Activated gamma-delta T cell treated with Interleukin-2 at 50 U/mL for 16 hours (primary cell): Measurements from ENCODE around the gene TRIM13.
"Not testable (repeated sequence)": the region's sequence is repeated elsewhere in the genome, so short reads cannot be mapped to it uniquely, and the experiment has no call there.

Experiments
- DNase-seq: peaks from one replicate; pipeline ENCODE4 v3.0.0-alpha.2; 2020

The TRIM13 gene, protein sequence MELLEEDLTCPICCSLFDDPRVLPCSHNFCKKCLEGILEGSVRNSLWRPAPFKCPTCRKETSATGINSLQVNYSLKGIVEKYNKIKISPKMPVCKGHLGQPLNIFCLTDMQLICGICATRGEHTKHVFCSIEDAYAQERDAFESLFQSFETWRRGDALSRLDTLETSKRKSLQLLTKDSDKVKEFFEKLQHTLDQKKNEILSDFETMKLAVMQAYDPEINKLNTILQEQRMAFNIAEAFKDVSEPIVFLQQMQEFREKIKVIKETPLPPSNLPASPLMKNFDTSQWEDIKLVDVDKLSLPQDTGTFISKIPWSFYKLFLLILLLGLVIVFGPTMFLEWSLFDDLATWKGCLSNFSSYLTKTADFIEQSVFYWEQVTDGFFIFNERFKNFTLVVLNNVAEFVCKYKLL

DNA sequence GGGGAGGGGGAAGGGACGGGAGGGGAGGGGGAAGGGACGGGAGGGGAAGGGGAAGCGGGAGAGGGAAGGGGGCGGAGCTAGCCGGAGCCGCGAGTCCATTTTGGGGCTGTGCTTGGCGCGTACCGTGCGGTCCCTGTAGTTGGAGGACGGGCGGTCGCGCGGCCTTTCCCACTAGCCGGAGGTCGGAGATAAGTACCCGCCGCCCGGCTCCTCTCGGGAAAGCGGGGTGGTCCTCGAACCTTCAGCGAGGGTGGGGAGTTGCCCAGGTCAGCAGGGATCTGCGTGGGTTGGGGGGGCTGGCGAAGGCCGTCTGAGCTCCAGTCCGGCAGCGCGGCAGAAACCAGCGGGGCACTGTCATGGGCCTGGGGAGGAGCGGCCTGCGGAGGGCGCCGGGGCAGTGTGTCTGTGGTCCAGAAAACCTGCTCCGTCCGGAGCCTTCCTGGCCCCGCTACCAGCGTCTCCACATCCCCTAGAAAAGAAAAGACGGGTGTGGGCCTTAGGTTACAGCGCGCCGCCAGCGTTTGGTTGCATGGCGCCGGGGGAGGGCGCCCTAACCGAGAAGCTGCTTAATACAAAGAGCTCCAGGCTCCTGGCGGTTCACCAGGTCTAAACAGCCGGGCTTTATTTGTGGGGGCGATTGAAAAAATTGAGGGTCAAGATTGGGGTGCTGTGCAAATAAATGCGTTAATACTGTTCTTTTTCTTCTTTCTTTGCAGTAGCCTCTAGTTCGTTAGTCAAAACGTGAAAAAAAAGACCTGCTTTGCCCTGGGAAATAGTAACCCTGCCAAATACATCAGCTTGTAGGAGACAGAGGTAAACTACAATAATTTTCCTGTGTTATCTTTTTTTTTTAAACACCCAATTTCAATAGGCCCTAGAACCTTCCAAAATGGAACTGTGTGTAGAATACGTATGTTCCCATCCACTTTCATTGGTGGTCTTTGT, at the start of gene TRIM13:
Gene TRIM13 (plus strand): TSS at position 92 of the 945 bp plus-strand sequence. CDS start 14,899 bp downstream, outside the sequence.
- peak; percentile 77 for DNase-seq

DNA sequence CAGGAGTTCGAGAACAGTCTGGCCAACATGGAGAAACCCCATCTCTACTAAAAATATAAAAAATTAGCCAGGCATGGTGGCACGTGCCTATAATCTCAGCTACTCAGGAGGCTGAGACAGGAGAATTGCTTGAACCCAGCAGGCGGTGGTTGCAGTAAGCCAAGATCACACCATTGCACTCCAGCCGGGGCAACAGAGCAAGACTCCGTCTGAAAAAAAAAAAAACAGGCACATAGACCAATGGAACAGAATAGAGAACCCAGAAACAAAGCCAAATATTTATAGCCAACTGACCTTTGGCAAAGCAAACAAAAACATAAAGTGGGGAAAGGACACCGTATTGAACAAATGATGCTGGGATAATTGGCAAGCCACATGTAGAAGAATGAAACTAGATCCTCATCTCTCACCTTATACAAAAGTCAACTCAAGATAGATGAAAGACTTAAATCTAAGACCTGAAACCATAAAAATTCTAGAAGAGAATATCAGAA, 48.0 kb upstream of the TRIM13 start:
- not testable (repeated sequence) for DNase-seq

DNA sequence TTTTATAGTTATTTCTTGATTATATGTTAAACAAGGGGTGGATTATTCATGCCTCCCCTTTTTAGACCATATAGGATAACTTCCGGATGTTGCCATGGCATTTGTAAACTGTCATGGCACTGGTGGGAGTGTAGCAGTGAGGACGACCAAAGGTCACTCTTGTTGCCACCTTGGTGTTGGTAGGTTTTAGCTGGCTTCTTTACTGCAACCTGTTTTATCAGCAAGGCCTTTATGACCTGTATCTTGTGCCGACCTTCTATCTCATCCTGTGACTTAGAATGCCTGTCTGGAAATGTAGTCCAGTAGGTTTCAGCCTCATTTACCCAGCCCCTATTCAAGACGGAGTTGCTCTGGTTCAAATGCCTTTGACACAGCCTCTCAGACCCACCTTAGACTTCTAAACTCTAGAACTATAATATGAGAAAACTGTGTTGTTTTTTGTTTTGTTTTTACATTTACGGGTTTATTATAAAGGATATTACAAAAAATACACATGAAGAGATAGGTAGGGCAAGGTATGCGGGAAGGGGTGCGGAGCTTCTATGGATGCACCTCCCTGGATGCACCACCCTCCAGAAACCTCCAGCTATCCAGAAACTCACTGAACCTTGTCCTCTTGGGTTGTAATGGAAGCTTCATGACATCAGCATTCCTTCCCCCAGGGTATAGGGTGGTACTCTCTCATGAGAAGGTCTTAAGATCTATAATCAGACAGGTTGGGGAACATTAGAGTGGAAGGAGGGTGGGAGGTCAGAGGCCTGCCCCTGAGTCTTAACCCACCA, 44.9 kb upstream of the TRIM13 start:
- no peak for DNase-seq

DNA sequence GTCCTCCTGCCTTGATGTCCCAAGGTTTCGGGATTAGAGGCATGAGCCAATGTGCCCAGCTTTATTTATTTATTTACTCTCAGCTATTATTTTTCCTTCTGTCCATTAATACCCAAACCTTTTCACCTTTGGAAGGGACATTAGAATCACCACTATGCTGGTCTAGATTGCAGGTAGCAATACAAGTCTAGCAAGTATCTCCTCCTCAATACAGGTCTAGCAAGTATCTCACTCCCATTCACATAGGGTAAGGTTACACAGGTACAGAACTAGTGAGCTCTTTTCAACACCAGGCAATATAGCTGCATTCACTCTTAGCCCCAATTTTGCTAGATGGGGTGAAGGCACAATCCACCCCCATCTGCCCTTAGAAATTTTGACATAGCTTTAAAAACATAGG, 43.3 kb upstream of the TRIM13 start:
- DNase-seq, result no peak

DNA sequence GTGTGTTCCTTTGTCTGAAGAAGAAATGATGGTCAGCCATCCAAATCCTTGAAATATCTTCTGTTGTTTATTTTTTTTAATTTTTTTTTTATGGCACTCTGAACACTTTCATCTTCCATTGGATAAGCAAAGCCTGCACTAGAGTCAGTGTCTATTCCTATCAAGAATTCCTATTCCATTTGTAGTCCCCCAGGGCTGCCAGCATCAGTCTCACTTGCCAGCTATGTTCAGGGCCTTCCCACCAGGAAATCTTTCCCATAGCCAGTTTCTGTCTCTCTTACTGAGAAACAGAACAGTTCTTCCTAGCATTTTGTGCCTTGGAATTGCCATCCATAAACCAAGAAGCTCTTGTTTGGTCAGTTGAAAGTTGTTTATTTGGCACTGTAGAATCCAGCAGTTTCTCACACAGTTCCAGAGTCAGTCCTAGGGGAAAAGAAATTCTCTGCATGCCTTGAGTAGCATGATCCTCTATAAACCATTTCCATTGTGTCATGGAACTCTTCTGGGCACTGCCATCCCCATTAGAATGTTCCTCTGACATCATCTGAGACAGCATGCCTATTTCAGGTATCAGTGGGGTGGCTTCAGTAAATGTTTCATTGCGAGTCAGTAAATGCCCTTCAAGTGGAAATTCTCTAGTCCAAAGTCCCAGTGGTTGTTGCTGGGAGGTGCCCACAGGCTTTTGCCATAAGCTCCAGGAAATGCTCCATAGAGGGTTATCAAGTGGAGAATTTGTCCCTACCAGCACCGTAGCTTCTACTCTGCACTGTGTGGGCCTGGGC, 42.0 kb upstream of the TRIM13 start:
- DNase-seq, result no peak

DNA sequence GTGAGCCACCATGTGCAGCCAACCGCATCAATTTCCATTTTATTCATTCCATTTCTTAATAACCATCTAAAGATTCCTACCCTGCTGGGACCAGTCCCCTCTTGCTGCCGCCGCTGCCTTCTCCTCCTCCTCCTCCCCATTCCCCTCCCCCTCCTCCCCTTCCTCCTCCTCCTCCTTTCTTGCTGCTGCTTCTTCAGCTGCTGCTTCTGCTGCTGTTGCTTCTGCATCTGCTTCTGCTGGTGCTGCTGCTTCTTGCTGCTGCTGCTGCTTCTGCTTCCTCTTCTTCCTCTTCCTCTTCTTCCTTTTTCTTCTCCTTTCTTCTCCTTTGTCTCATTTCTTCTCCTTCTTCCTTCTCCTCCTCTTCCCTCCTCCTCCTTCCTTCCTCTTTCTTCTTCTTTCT, 40.7 kb upstream of the TRIM13 start:
- DNase-seq, result no peak

DNA sequence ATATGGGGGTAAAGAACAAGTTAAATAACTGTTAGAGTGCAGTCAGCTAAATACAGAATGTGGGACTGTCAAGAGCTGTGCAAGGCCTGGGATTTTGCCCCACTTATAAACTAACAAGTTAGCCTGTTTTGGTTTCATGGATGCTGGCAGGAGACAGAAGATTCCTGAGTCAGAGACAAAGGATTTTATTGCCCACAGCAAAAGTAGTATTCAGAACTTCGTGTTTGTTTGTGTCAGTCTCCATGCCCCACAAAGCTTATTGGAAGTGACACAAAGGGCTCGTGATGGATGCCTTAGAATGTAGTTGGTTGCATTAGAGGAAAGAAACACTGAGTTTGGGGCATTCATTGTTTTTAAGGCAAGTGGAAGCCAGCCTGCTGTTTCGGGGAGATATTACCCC, 38.5 kb upstream of the TRIM13 start:
- DNase-seq, result no peak

DNA sequence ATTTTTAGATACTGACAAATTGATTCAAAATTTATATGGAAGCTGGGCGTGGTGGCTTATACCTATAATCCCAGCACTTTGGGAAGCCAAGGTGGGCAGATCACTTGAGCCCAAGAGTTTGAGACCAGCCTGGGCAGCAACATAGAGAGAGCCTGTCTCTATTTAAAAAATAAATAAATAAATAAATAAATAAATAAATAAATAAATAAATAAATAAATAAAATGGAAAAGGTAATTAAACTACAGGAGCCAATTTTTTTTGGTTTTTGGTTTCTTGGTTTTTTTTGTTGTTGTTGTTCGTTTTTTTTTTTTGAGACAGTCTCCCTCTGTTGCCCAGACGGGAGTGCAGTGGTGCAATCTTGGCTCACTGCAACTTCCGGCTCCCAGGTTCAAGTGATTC, 29.4 kb upstream of the TRIM13 start:
- DNase-seq, result no peak

DNA sequence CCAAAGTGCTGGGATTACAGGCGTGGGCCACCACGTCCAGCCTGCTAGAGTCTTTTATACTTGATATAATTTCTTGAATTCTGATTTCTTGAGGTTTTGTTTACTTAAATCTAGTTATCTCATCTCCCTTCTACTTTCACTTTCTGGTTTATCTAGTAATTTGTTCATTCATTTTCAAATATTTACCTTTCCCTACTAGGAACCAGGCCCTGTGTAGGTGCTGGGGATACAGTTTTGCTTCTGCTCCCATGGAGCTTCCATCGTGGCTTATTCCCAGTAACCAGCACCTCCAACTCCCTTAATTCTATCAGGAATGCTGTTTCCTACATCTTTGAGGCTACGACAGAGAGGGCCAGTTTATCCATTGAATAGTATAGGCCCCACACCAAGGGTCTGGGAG, 24.1 kb upstream of the TRIM13 start:
- DNase-seq, result no peak

DNA sequence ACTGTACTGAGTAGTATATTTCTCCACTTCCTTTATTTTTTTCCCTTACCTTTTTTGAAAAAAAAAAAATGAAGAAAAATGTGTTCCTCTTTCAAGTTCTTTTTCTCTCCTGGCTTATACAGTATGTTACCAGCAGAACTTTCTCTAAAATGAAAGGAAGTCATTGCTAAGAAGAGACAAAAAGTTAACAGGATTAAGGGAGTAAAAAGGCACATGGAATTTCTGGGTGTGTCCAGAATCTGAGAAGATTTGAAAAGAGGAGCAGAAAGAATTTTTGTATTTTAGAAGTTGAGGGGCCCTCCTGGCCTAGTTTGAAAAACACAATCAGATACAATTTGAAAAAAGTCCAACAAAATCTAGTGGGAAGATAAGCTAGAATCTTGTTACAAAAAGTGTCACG, 21.0 kb upstream of the TRIM13 start:
- no peak for DNase-seq

DNA sequence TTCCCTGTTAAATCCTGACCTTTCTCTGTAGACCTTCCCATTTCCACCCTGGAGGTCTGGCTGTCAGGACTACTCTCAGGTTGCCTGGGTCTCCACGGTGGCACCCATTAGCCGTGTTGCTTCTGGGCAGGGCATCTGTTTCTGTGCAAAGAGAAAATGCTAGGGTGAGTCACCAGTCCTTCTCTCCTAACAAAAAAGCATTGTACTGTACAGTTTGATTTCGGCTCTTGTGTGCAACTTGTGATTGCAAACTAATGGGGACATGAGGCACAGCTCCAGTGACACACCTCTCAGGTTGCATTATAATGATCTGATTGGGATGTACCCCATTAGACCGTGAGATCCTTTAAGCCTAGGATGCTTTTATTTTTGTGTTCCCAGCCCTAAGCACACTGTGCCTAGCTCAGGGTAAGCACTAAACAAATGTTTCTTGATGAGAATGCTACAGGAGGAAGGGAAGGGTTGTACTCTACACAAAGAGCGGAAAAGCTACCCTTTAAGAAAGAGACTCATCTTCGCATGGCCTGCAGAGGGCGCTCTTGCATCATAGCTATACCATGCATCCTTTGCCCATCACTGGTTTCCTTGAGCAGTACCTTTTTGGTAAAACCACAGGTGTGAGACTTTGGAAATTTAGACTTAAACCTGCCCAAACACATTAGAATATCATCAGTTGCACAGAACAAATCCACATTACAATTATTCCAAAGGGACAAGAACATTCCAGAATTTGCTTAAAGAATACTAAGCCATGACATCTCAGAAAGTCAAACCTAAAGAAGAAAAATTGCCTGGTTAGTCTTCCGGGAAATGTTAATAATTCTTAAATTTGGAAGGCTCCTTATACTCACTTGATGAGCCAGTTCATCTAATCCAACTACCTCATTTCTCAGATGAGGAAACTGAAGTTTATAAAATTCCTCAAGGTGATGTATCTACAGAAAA, 20.3 kb upstream of the TRIM13 start:
- DNase-seq, result peak; percentile 78

DNA sequence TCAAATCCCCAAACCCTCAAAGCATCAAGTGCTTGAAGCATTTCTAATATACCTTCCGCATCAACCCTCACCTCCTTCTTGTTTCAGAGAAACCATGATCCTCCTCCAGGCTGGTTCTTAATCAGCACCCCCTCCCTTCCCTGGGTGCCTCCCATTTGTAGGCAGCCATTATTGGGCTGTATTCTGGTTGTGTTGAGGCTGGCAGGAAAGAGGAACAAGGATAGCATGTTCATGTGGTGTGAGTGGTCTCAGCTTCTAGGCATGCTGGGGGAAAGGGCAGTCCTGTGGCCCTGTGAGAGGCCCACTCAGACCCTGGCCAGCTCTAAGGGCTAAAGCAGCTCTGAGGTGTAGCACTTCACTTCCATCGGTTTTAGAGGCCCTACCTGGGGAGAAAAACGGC, 18.9 kb upstream of the TRIM13 start:
- no peak for DNase-seq

DNA sequence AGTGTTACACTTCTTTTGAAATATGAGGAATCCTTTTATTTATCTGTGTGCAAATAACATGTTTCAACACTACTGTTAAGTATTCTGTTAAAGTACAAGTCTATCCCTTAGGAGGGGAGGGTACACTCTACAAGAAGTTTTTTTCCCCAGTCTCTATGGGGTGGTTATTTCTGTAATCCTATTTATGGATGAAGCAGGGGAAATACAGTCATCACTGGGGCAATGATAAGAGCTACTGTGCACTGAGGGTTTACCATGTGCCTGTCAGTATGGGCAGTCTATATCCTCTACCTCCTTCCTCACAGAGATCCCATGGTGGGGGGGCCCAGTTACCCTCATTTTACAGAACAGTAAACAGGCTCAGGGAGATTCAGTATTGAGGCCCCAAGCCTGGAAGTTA, 16.6 kb upstream of the TRIM13 start:
- DNase-seq, result no peak

DNA sequence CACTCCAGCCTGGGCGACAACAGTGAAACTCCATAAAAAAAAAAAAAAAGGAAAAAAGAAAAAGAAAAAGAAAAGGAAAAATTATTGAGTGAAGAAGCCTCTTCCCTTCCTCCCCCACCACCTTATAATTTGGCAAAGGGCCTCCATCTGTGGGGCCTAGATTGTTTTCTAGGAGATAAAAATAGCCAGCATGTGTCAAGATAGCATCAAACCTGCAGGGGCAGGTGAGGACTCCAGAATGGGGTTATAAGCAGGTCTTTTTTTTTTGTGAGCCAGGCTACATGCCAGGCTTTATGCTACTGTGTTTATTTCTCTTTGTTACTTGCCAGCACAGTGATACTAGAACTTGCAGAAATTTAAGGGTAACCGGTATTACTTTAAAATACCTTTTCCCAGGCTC, 11.7 kb upstream of the TRIM13 start:
- DNase-seq, result no peak

DNA sequence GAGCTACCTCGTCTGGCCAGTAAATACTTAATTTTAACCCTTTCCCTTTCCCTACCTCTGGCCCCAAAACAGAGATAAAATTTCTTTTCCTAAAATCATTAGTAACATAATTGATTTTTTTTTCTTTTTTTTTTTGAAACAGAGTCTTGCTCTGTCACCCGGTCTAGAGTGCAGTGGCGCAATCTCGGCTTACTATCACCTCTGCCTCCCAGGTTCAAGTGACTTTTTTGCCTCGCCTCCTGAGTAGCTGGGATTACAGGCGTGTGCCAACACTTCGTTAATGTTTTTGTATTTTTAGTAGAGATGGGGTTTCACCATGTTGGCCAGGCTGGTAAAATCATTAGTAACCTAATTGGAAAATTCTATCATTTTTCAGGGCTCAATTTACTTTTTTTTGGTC, 10.4 kb upstream of the TRIM13 start:
- no peak for DNase-seq

DNA sequence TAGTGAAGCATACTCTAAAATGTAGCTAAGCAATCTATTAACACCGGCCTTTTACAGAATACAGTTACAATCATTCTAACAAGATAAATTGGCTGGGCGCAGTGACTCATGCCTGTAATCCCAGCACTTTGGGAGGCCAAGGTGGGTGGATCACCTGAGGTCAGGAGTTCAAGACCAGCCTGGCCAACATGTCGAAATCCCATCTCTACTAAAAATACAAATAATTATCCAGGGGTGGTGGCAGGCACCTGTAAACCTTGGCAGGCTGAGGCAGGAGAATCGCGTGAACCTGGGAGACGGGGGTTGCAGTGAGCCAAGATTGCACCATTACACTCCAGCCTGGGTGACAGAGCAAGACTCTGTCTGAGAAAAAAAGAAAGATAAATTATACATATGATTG, 6.2 kb upstream of the TRIM13 start:
- DNase-seq, result not testable (repeated sequence)

DNA sequence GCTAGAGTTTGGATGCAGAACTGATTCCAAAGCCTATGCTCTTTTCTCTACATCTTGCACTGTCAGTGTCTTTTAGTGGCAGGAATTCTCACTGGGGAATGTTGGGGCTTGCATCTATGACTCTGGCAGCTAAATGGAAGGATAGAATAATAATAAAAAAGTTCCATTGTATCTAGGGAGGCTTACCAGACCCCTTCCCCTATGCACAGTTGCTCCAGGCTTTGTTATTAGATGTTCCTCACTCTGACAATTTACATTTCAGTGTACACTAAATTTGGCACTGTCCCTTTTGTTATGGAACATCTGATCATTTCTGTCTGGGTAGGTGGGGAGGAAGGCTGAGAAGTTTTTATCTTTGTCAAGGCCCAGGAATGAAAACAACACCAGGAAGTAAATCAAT, 3.7 kb upstream of the TRIM13 start:
- no peak for DNase-seq

DNA sequence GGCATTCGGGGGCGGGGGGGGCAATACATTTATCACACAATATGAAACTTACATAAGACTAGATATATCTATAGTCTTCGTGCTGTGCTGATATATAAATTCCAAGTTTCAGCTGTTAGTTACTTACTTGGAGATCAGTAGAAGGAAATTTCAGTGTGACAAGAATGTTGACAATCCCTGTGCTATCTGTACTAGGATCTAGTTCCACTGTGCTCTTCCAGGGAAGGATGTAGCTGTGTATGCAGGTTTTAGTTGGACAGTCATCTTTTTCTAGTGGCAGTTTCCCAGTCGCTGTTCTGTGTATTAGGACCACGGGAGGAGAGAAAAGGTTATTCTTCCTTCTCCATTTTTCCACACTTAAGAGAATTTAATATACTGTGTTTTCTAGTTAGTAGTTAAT, 3.2 kb upstream of the TRIM13 start:
- DNase-seq, result no peak

DNA sequence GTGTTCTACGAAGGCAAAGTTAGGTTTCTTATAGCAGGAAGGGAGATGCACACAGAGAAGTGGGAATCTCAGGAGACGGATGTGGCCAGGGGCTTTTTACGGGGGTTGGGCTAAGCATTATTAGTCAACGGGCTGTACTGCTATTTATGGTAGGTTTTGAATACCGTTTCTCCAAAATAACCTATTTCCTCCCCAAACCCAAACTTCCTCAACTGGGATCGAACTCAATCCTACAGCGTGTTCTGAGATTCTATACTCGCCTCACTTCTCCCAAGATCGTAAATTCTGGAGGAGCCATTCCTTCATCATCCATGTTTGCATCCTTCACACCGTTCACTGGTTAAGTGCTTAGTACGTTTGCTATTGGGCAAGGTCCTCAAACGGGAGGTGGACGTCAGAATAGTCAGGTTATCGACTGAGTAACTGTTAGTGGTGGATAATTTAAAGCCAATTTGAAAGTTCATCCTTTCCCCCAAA, 1.2 kb upstream of the TRIM13 start:
- DNase-seq, result no peak

DNA sequence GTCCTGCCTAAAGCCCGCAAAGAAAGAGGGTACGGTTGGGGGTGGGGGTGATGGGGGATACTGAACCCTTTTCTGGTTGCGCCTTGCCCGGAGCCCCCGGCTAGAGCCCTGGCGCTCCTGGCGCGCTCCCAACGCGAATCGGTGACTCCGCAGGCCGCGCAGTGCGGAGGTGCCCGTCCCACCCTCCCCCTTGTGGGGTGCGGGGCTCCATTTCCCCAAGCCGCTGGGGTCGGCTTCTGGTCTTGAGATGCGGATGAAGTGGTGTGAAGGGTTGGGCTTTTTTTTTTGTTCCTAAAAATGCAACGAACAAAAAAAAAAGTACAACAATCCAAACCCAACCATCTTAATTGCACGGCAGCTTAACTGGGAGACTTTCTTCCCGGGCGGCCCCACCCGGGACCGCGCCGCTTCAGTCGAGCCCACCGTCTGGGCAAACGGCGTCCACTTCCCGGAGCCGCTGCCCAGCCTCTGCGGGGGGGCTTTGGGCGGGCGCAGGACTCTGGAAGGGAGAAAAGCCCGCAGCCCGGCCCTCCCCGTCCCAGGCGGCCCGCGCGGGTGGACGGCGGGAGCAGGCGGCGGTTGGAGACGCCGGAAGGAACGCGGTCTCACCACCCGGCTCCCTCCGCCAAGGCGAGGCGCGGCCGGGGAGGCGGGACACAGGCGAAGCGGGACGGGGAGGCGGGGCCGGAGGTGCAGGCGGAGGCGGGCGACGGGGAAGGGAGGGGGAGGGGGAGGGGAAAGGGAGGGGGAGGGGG, 504 bp upstream of the TRIM13 start:
- DNase-seq, result peak; percentile 79
